GM10847 (cell line): ENCODE measurements around the gene CFAP57.

Source experiments
- POLR2A ChIP-seq: IDR thresholded peaks from 2 replicates; pipeline ENCODE4 v1.6.1; 2011; ENCODE audit not compliant: insufficient read length; ENCODE audit errors: extremely low read depth

The CFAP57 gene

DNA sequence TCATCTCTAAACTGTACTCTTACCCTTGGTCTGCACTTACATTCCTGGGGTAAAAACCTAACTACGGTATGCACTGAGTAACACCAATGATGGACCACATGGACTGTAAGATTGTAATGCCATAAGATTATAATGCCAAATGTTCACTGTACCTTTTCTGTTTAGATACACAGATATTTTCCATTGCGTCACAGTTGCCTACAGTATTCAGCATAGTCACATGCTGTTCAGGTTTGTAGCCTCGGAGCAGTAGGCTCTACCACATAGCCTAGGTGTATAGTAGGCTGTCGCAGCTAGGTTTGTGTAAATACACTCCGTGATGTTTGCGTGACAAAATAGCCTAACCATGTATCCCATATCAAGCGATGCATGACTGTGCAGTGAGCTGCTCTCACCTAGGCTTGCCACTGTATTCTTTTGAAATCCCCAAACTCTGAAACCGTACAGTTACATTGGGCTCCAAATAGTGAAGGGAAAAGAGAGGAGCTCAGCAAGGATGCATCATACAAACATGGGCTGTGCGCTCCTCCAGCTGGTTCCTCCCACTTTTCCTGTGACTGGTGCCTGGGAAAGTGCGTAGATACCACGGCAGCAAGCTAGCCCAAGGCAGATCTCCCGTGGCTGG is 35.2 kb downstream of the CFAP57 start:
- no peak for TF ChIP-seq POLR2A

DNA sequence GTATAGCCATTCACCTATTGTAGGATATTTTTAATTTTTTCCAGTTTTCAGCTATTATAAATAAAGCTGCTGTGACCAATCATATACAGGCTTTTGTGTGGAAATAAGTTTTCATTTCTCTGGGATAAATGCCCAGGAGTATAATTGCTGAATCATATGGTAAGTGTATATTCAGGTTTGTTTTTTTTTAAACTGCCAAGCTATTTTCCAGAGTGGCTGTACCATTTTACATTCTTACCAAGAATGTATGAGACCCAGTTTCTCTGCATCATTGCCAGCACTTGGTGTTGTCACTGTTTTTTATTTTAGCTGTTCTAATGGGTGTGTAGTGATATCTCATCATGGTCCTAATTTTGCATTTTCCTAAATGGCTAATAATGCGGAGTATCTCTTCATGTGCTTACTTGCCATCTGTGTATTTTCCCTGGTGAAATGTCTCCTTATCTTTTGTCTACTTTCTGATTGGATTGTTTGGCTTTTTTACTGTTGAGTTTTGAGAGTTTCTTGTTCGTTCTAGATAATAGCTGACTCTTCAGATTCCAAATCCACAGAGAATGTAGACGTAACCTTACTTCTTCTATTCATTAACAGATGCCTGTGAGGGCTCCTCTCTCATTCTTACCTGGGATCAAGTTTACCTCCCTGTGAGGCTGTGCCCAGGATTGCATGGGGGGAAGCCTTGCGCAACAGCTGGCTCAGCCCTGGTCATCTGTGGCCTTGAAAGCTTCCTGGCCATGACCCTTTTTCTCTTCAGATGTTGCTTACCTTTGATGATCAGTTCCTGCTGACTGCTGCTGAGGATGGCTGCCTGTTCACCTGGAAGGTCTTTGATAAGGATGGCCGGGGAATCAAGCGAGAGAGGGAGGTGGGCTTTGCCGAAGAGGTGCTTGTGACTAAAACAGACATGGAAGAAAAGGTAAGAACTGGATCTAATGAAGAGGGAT is 42.6 kb downstream of the CFAP57 start:
- TF ChIP-seq POLR2A, result no peak

DNA sequence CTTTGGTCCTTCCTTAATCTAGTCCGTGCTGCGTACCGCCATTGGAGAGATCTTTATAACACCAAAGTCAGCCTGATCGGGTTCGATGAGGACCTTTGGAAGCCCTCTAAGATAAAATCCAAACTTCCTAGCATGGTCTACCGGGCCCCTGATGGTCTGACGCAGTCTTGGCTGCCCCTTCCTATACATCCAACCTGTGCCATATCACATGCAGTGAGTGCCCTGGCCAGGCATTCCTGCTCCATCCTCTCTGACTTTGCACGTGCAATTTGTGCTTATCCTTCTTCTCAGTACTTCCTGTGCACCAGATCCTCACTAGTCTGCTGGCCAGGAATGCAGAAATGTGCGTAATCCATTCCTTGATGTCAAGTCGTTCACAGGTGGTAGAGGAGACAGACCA is 45.6 kb downstream of the CFAP57 start:
- TF ChIP-seq POLR2A, result no peak

DNA sequence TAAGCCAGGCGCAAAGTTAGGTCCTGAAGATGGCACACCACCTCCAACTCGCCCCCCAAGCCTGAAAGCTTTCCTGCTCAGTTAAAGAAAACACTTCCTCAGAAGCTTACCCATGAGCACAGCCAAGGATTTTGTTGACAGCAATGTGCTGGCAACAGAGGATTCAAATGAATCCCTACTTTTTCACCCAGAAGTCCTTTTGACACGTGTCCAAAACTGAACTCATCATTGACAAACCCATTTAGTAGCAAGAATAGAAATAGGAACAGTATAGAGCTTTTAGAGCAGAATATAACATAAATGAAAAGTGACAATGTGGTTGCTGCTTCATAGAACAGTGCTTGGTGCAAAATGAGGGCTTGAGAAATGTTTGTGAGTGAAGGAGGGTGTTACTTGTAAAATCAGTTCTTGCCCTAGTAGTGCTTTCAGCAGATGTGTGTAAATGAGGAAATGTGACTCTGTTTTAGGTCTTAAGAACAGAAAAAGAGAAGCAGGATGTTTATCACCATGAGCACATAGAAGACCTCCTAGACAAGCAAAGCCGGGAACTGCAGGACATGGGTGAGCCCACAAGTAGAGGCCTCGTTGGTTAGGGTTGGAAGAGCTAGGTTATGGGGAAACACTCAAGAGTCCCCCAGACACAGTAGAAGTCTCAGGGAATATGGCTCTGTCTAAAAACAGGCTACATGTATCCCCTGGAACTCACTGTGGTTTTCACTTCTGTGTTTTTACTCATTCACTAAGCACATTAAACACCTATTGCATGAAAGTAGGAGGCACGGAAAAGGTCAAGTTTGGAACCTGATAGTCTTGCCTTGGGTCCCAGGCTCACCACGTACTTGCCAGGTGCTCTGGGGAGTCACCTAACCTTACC is 49.0 kb downstream of the CFAP57 start:
- TF ChIP-seq POLR2A, result no peak

- TF ChIP-seq POLR2A, result no peak
These were observed 49.7 kb downstream of the CFAP57 start for GRCh38 chr1:43221797-43222196.

- TF ChIP-seq POLR2A, result no peak
These were observed 50.7 kb downstream of the CFAP57 start for GRCh38 chr1:43222879-43223278.

DNA sequence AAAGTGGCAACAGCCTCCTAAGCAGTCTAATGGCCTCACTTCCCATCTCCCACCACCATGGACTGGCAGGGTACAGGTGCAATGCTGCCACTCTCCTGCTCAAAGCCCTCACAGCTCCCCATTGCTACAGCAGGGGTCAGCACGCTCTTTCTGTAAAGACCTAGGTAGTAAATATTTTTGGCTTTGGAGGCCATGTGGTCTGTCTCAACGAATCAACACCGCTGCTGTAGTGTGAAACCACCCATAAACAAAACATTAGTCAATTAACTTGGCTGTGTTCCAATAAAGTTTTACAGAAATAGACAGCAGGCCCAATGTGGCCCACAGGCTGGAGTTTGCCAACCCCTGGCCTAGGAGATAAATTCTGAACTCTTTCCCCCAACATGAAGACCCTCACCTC is 53.0 kb downstream of the CFAP57 start:
- TF ChIP-seq POLR2A, result no peak

- no peak for TF ChIP-seq POLR2A
These were observed 55.1 kb downstream of the CFAP57 start for GRCh38 chr1:43227143-43227764.

DNA sequence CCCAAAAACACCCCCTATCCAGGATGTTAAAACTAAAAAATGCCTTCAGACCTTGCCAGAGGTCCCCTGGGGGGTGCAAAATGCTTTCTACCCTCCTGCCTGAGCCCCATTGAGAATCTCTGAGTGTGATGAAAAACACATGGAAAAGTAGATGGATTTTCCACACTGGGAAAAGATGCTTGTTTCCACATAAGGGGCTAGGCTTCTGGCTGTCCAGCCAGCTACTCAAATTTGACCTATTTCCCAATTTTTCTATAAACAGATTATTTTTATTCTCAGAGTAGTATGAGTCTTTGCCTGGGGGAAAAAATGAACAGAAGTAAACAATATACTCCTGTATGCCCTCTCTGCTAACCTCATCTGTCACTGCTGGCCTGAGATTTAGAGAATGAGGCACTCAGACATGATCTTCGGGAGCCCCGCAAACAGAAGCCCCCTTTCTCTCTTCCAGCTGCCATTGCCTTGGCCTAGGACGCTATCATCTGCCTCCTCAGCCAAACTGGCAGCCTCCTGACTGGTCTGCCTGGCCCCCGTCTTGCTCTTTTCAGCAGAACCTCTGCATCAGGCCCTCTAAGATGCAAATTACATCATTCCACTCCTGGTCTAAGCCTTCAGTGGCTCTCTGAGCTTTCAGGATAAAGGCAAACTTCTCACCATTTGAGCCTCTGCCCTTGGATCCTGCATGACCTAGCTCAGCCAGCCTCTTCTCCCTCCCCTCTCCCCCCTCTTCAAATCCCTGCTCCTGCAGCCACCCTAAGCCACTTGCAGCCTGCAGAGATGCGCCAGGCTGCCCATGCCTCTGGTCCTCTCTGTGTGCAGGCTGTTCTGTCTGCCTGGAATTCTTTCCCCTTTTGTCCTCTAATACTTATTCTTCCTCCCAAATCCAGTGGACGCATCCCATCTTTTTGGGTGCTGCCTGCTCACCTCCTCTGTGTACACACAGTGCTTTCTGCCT is 58.0 kb downstream of the CFAP57 start:
- TF ChIP-seq POLR2A, result no peak

GRCh38 chr1:43232074-43232473 is 59.9 kb downstream of the CFAP57 start:
- no peak for TF ChIP-seq POLR2A

GRCh38 chr1:43232482-43232881 is 60.4 kb downstream of the CFAP57 start:
- TF ChIP-seq POLR2A, result no peak

DNA sequence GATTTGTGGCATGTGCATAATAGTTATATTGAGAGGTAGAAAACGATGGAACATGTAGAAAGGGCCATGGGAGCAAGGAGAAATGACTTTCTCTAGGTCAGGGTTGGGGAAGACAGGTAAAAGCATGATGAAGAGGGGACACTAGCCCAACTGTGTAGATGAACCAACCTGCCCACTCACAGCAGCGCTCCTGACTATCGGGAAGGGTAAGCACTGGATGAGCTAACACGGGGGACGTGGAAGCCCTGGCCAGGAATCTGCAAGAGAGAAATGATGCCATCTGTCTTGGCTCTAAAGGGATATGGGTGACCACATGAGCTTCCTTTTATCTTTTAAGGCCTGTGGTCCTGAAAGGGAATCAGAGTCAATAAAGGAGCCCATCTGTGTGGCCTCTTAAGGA is 61.5 kb downstream of the CFAP57 start:
- TF ChIP-seq POLR2A, result no peak

DNA sequence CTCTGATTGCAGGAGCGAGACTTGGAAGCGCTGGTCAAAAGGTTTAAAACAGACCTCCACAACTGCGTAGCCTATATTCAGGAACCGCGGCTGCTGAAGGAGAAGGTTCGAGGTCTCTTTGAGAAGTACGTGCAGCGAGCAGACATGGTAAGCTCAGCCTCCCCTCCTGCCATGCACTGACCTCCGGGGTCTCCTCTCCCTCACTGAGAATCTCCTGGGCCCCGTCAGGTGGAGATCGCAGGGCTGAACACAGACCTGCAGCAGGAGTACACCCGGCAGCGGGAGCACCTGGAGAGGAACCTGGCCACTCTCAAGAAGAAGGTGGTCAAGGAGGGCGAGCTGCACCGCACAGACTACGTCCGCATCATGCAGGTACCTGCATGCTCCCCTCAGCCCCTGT is 62.1 kb downstream of the CFAP57 start:
- no peak for TF ChIP-seq POLR2A

- no peak for TF ChIP-seq POLR2A
These were observed 62.9 kb downstream of the CFAP57 start for GRCh38 chr1:43235040-43235439.
